ENCODE measurements around the gene MOB1B. TPM values are rescaled to one million over a fixed set of nuclear protein-coding genes. Genes with fewer than 3 reads are reported as not detected.
A peak's percentile ranks its signal among the peaks of the same experiment; 100 is the strongest.

MOB1B gene
- total RNA-seq, 1 donor from 2014 or later, result 17.6 TPM

DNA sequence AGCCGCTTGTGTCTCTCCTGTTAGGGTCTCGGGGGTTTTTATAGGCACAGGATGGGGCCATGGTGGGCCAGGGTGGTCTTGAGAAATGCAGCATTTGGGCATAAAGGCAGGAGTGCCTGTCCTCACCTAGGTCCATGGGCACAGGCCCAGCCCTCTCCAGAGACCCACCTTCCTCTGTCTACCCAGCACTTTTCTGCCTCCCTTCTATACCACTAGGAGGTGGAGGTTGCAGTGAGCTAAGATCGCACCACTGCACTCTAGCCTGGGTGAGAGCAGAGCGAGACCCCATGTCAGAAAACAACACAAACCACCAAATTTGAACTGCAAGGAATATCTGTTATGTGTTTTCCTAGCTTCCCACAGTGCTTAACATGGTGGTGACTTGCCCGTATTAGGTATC is 38.0 kb downstream of the MOB1B start:
- ATAC-seq, result no peak
- intact Hi-C loops (cut with DNase I), result no loop called here
- no peak for DNase-seq (ENCODE audit: missing footprints)

DNA sequence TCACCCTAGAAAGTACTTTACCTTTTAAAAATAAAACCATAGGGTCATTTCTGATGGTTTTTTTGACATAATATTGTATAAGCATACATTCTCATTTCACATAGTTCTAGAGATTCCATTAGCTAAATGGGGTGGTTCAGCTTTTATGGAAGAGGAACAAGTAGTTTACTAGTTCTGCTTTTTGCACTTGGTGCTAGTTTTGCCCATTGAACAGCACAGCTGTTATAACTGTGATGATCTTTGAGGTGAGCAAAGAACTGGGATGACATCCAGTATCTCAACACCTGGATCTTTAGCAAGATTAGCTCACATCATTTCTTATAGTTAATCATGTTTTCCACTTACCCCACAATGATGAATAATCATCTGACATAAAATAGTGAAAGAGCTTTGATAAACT is 40.9 kb downstream of the MOB1B start:
- DNase-seq (ENCODE audit: missing footprints), result no peak
- intact Hi-C loops (cut with DNase I), result no loop called here
- ATAC-seq, result no peak

DNA sequence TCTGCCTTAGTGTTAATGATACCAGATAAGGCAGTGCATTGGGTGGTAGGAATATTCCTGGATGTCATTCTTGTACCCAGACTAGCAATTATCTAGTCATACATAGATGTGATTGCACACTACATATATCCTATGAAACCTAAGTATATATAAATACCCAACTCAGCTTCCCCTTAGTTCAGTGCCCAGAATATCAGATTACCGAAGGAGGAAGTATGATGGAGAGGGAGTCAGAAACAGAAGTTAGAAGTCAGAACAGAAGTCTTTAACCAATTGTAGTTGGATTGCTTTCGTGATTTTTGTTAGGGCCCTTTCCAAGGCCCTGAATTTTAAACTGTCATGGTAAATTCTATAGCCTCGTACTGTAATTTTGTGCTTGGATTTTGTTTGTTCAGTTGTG is 42.9 kb downstream of the MOB1B start:
- DNase-seq (ENCODE audit: missing footprints) (no peak), ATAC-seq (peak; percentile 44)
- intact Hi-C loops (cut with DNase I), result no loop called here

DNA sequence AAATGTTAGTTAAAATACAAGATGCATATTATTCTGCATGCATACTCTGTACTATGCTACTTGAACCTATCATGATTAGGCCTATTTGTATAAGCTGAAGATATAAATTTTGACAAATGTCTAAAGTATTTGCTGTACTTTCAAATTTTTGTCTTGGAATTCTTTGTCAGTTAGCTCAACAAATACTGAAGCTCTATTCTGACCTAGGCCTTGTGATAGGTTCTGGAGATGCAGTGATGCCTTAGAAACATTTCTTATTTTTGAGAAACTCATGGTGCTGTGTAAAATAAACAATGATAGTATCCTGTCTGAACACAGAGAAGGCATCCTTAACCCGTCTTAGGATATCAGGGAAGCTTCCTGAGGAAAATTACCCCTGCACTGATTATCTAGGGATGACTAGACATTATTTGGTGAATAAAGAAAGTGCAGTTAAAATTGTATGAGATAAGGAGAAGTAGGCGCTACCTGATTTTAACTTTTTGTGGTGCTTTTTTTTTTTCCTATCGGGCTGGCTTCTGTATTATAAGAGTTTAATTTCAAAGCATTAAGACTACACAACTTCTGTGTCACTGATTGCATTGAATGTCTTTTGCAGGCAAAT is 43.4 kb downstream of the MOB1B start:
- DNase-seq (ENCODE audit: missing footprints), result no peak
- intact Hi-C loops (cut with DNase I), result no loop called here
- ATAC-seq, result no peak

DNA sequence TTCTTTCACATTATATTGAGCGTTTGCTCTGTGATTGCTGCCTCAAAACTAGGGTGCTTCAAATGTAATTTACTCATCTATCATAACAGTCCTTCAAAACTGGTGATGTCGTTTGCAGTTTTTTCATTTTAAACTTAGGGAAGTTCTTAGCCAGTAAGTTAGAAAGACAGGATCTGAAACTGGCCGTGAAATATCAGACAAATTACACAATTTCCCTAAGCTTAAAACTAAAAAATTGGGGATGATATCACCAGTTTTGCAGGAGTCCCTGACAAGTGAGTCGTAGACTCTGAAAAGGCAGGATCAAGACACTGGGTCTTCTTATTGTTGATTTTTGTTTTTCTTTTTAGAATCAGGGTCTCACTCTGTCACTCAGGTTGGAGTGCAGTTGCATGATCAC is 44.8 kb downstream of the MOB1B start:
- intact Hi-C loops (cut with DNase I), result no loop called here
- DNase-seq (ENCODE audit: missing footprints) (no peak), ATAC-seq (peak; percentile 13)

DNA sequence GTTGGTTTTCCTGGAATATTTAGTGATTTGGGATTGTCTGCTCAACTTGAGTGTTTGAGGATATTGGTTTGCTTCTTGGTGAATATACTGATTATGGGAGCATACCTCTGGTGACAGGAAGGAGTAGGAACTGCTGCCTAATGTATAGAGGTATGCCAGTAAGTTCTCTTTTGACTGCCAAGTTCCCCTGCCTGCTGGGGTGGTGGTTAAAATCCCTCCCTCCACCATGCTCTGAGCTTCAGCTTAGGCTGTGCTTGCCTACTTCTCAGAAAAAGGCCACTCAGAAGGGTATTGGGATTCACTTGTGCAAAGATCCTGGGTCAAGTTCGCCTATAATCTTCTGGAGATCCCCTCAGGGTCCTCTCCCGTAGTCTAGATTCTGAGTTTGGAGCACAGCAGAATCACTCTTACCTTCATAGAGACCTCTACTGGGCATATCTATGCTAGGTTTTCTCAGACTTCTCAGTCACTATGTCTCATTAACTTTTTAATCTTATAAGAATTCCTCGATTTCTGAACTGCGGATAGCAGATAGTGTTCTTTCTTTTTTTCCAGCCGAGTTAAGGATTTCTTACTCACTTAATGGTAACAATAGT is 46.6 kb downstream of the MOB1B start:
- intact Hi-C loops (cut with DNase I), result no loop called here
- DNase-seq (ENCODE audit: missing footprints) (no peak), ATAC-seq (no peak)

DNA sequence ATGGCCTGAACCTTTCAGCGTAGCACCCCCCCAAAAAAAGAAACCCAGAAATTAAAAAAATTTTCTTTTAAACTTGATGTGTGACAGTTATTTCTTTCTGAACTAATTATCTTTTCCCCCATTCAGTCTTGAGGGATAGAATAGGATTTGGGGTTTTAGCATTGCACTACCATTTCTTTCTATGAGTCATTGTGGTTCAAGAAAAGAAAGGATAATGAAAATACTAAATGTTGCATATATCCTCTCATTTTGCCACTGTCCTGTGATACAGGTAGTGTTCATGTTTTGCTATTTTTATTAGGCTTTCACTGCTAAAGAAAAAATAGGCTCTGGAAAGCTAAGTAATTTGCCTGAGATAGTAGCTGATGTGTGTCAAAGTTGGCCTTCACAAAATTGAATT is 51.9 kb downstream of the MOB1B start:
- intact Hi-C loops (cut with DNase I), result no loop called here
- ATAC-seq, result no peak

DNA sequence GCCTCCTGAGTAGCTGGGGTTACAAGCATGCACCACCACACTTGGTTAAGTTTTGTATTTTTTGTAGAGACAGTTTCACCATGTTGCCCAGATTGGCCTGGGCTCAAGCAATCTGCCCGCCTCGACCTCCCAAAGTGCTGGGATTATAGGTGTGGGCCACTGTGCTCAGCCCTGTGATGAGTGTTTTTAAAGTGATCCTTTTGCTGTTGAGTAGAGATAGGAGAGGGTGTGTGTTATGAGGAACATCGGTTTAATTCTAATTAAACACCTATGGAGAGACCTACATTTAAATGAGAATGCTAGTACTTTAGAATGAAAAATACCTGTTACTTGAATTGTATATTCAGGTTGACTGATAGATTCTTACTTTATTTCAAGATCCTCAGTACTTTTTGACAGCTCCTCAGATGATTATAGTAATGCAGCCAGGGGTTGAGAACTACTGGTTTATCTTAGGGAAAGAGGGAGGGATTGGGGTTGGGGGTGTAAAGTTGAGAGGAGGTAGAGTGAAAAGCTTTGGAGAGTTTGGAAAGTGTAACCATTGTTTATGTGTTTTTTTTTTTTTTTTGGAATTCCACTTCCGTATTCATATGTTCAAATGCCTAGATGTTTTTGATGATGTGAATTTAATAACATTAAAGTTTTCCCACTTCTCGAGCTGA is 54.5 kb downstream of the MOB1B start:
- ATAC-seq, result no peak
- intact Hi-C loops (cut with DNase I), result no loop called here

More for the DNA sequence above, 51.9 kb downstream of the MOB1B start:
- DNase-seq (ENCODE audit: missing footprints), result no peak

DNA sequence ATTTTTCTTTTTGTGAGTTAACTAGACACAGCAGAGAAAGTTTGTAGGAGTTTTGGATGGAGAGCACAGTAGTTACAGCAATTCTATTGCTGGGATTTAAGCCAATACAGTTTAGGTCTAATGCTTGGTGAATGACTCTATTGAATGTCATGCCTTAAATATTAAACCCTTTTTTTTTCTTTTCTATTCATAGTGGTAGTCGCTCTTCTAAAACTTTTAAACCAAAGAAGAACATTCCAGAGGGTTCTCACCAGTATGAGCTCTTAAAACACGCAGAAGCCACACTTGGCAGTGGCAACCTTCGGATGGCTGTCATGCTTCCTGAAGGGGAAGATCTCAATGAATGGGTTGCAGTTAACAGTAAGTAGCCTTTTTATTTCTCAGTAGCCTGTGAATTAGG is 56.5 kb downstream of the MOB1B start:
- no peak for ATAC-seq
- intact Hi-C loops (cut with DNase I), result no loop called here
- no peak for DNase-seq (ENCODE audit: missing footprints)

More for the DNA sequence above, 54.5 kb downstream of the MOB1B start:
- DNase-seq (ENCODE audit: missing footprints), result no peak

DNA sequence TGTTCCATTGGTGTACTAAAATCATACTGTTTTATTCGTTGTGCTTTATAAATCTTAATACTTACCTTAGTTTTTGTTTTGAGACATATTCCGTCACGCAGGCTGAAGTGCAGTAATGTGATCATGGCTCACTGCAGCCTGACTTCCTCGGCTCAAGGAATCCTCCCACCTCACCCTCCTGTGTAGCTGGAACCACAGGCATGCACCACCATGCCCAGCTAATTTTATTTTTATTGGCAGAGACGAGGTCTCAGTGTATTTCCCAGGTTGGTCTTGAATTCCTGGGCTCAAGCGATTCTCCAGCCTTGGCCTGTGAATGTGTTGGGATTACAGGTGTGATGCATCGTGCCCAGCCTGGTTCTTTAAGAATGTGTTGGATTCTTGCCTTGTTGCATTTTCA is 66.9 kb downstream of the MOB1B start:
- DNase-seq (ENCODE audit: missing footprints) (no peak), ATAC-seq (no peak)
- intact Hi-C loops (cut with DNase I), result no loop called here

DNA sequence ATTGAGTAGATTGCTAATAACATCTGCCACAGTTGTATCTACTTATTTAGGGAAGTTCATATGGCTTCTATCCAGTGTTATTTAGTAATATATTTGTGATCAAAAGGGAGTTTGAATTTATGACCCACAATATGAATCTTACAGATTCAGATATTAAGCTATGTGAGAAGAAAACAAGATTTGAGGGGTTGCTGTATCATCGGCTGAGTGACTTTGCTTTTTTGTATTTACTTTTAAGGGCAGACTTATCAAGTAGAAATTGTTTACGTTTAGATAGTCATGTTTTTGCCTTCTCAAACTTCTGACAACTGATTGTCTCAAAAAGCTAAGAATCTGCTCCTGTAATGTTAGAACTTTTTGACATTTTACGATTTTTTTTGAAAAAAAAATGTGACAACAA is 74.1 kb downstream of the MOB1B start:
- no peak for DNase-seq (ENCODE audit: missing footprints)
- ATAC-seq, result no peak
- intact Hi-C loops (cut with DNase I), result no loop called here

DNA sequence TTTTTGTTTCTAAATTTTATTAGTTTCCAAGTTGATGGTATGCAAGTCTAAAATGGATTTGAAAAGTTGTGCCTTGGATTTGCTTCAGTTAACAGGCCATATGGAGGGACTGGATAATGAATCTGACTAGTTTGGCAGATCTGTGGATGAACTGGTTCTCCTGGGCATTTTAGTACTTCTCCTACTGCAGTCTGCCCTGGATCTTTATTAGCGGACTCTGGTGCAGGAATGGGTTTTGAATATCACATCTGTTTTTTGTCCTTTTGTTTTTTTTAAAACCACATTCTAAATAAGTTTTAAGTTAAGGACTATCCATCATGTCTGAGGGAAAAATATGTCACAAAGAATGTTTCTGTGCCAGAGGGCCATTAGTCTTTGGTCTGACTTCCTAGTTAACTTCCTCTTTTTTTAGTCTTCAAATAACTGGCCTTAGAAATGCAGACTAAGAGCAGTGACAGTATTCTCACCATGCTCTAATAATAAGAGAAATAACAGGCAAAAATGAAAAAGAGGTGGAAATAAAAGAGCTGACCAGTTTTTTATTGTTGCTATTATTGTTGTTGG is 77.4 kb downstream of the MOB1B start:
- intact Hi-C loops (cut with DNase I), result no loop called here
- DNase-seq (ENCODE audit: missing footprints) (no peak), ATAC-seq (no peak)

DNA sequence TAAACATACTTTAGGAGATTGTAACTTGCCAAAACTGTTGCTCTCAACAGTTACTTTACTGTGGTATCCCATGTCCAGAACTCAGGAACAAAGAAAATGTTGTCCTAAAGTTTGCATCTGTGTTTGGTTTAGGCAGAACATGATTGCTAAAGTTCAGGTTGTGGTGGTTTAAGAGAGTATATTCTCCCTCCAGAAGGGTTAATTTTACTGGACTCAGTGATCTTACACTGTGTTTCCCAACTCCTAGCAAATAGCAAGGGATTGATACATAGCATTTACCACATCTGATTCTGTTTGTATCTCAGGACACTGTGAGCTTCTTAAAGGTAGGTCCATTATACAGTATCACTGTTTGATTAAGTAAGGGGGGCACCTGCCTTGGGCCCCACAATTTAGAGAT is 78.0 kb downstream of the MOB1B start:
- DNase-seq (ENCODE audit: missing footprints), result no peak
- no peak for ATAC-seq
- intact Hi-C loops (cut with DNase I), result no loop called here

DNA sequence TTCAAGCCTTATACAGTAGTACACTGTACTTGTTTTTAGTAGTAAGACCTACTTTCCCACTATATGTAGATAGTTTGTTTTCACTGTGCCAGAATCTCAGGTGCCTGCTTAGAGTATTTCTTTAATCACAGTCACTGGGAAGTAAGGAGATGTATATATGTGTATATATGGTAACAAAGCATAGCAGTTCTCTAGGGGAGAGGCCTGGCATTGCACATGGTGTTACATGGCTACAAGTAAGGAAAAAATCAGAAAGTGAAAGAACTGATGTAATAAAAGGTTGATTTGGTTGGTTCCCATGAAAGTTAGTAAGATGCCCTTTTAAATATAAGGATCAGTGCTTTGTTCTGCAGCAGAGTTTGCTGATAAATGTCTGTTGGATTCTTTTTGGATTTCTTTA is 81.9 kb downstream of the MOB1B start:
- no peak for ATAC-seq
- no peak for DNase-seq (ENCODE audit: missing footprints)
- intact Hi-C loops (cut with DNase I), result no loop called here

DNA sequence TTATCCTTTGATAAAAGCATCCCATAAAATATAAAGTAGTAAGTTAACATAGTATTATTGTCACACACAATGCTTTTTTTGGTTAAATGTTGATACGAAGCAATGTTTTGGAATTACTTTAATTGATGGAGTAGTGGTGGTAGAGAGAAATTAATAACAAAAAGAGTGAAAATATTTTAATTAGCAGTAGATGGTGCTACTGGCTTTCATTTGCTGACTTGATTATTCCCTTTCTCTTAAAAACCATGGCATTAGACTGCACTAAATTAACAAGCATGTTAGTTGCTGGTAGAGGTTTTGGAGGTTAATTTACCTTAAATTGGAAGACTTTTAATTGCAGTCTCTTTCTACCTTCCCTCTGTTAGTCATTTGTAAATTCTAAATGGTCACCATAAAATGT is 82.4 kb downstream of the MOB1B start:
- intact Hi-C loops (cut with DNase I), result no loop called here
- ATAC-seq, result no peak
- no peak for DNase-seq (ENCODE audit: missing footprints)

DNA sequence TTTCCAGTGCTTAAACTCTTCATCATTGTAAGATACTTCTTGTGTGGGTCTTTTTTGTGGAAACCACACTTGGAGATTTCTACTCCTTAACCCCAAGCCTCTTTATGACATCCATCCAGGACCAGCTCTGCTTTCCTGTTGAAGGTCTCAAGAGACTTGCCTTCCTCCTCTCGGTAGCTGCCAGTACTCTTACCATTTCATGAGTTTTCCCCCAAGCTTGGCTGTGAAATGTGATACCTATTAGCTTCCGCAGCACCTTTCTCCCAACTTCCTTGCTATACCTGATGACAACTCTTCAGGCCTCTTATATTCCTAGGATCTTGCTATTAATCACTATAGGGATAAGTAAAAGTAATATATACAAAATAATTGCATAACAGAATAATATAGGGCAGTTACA is 89.4 kb downstream of the MOB1B start:
- intact Hi-C loops (cut with DNase I), result loop anchor here (5.0 kb wide), 2 partner anchors 89 to 284 kb away; partner anchors contain the start of gene MOB1B
- ATAC-seq (no peak), DNase-seq (ENCODE audit: missing footprints) (no peak)

DNA sequence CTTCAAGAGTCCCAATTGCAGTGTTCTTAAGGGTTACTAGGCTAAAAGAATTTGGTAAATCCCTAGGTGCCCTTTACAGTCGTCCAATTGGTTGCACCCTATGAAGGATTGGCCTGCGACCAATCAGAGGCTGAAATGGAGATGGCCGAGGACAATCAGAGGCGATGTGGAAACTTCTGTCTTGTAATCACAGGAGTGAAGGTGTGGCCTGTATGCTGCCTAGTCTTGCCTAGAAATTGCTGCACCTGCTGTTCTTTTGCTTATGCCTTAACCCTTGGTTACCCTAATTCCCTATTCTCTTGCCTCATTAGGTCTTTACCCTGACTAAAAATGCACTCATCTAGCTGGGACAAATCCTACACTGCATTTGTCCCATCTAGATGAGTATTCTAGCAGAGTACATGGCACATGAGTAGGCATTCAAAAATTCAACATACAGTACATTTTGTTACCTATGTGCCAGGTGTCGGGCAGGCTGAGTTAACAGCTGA is 90.3 kb downstream of the MOB1B start:
- no peak for ATAC-seq
- intact Hi-C loops (cut with DNase I), result loop anchor here (2.0 to 5.0 kb wide), 3 partner anchors 90 to 285 kb away; partner anchors contain the start of genes GRSF1 and MOB1B

DNA sequence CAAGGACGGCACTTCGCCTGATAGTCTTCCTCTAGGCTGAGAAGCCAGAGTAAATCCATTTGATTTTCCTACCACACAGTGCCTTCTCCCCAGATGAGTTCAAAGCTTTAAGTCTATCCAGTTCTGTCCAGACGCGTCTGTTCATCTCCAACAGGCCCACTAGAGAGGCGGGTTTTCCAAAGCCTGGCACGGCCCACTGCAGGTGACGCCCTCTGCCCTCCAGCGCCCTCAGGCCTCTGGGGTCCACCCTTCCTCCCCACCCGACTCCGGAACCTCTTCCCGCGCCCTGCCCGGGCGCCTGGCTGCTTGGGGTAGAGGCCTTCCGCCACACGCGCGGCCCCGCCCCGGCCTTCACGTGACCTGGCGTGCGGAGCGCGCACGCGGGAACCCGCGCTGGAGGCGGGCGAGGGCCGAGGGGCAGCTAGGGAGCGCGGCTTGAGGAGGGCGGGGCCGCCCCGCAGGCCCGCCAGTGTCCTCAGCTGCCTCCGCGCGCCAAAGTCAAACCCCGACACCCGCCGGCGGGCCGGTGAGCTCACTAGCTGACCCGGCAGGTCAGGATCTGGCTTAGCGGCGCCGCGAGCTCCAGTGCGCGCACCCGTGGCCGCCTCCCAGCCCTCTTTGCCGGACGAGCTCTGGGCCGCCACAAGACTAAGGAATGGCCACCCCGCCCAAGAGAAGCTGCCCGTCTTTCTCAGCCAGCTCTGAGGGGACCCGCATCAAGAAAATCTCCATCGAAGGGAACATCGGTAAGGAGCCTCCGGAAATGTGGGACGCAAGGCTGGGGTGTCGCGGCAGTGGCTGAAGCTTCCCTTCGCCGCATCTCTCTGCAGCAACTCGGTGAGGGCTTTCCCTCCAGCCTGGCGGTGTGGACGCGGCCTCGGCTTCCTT is 91.3 kb downstream of the MOB1B start, which contains the start of gene DCK:
TSS of gene DCK (plus strand) at position 469 of the 888 bp plus-strand sequence. CDS start at position 656, 187 bp downstream.
- intact Hi-C loops (cut with DNase I), result loop anchor here (2.0 to 5.0 kb wide), 3 partner anchors 91 to 286 kb away; partner anchors contain the start of genes GRSF1 and MOB1B
- DNase-seq (ENCODE audit: missing footprints) (peak; percentile 96), ATAC-seq (peak; percentile 99)

More for the DNA sequence above, 90.3 kb downstream of the MOB1B start:
- DNase-seq (ENCODE audit: missing footprints), result no peak

DNA sequence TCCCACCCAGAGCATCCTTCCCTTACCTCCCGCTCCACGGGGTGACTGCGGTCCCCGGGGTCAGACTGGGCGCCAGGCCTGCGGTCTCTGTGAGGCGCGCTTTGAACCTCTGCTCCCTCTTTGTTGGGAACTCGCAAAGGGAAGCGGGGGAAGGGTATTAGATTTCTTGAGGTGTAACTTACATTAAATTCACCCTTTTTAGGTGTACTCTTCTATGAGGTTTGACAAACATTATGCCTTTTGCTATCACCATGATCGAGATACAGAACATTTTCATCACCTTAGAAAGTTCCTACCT is 91.8 kb downstream of the MOB1B start:
- ATAC-seq, result no peak
- intact Hi-C loops (cut with DNase I), result loop anchor here (5.0 kb wide), 2 partner anchors 92 to 287 kb away; partner anchors contain the start of gene MOB1B
- DNase-seq (ENCODE audit: missing footprints), result peak; percentile 78

Data from Right ventricle myocardium inferior (tissue), 1 donor.